ENCODE results near the gene SLC22A23. TPM values are rescaled to one million over a fixed set of nuclear protein-coding genes. Genes with fewer than 3 reads are reported as not detected.

The SLC22A23 gene
- total RNA-seq, 4 donors from 2014 or later, result 26.6 to 42.6 (median 37.6) TPM

- Histone ChIP-seq H3K36me3 (no peaks in the 10 kb centered on the region), H3K27ac (peak within 1 kb of the TSS in 3 of 4 donors; percentile 1 to 16 (median 12)), H3K4me3 (peak within 1 kb of the TSS; percentile 9 to 66 (median 44)), H3K4me1 (peaks cover 36 to 63% (median 48%) of the 10 kb centered on the region in 3 donors), H3K27me3 (peaks cover 18 to 73% (median 41%) of the 10 kb centered on the region in 4 donors), H3K9me3 (no peaks in the 10 kb centered on the region)
- TF ChIP-seq, protein P1, sequence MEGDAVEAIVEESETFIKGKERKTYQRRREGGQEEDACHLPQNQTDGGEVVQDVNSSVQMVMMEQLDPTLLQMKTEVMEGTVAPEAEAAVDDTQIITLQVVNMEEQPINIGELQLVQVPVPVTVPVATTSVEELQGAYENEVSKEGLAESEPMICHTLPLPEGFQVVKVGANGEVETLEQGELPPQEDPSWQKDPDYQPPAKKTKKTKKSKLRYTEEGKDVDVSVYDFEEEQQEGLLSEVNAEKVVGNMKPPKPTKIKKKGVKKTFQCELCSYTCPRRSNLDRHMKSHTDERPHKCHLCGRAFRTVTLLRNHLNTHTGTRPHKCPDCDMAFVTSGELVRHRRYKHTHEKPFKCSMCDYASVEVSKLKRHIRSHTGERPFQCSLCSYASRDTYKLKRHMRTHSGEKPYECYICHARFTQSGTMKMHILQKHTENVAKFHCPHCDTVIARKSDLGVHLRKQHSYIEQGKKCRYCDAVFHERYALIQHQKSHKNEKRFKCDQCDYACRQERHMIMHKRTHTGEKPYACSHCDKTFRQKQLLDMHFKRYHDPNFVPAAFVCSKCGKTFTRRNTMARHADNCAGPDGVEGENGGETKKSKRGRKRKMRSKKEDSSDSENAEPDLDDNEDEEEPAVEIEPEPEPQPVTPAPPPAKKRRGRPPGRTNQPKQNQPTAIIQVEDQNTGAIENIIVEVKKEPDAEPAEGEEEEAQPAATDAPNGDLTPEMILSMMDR (IDR thresholded peaks at IDR 0.05), result no peak
- no peak for TF ChIP-seq POLR2A (IDR thresholded peaks at IDR 0.05)
- no peak for DNase-seq
- WGBS, 2 donors, result 0 to 2% methylated on average over 7 to 15 of the region's 66 CpGs
- intact Hi-C loops (cut with DNase I), result no loop called here
These were observed 229.3 kb downstream of the SLC22A23 start, which contains the start of gene TUBB2B for GRCh38 chr6:3227363-3228045. Gene TUBB2B, minus strand, starts transcription at chr6:3227653. Its CDS starts 110 bp downstream, at chr6:3227543.

GRCh38 chr6:3226481-3227362 is 230.1 kb downstream of the SLC22A23 start:
- Histone ChIP-seq H3K4me3 (peak overlapping the region; percentile 9 to 66 (median 44)), H3K27me3 (peaks cover 14 to 65% (median 40%) of the 10 kb centered on the region in 4 donors), H3K9me3 (no peaks in the 10 kb centered on the region), H3K27ac (peak overlapping the region in 3 of 4 donors; percentile 1 to 16 (median 12)), H3K4me1 (peaks cover 36 to 55% (median 45%) of the 10 kb centered on the region in 3 donors), H3K36me3 (no peaks in the 10 kb centered on the region)
- TF ChIP-seq POLR2A (IDR thresholded peaks at IDR 0.05), result no peak
- TF ChIP-seq, protein P1 (IDR thresholded peaks at IDR 0.05), result no peak
- intact Hi-C loops (cut with DNase I), result no loop called here
- WGBS, 2 donors, result 7 to 17% methylated on average over 7 to 23 of the region's 54 CpGs
- DNase-seq, result no peak

DNA sequence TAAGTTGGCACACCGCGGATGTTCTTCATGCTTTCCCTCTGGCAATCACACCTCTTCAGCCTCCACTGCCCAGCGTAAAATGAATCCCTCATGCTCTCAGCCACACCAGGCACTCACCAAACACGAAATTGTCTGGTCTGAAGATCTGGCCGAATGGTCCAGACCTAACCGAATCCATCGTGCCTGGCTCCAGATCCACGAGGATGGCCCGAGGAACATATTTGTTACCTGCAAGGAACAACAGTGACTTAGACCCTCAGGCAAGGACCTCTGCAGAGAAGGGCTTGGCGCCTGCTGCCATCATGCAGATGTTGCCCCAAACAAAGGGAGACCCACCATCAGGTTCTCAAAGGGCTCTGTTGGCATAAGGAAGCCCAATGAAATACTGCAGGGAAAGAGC is 230.8 kb downstream of the SLC22A23 start:
- no peak for TF ChIP-seq POLR2A (IDR thresholded peaks at IDR 0.05)
- TF ChIP-seq, protein P1 (IDR thresholded peaks at IDR 0.05), result no peak

DNA sequence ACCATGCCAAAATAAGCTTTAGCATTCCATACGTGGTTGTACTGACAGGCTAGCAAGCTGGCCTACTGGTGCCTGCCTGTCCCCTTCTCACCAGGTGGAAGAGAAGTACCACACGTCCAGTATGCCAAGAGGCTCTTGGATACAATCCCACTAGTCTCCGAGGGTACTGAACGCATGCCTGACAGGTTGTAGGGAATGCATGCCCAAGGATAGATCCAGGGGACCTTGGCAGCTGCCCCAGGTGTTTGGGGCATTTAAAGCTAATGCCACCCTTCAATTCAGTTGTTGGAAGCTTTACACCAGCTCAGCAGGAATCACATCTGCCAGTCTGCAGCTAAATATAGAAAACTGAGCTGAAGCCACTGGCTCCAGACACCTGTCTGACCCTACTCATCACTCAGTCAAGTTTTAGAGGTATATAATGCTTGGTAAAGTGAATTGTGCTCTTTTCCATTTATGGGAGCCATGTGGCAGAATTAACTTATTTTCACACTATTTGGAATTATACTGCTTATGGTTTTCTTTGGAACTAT is 234.3 kb downstream of the SLC22A23 start:
- DNase-seq, result no peak
- TF ChIP-seq, protein P1 (IDR thresholded peaks at IDR 0.05), result no peak
- TF ChIP-seq POLR2A (IDR thresholded peaks at IDR 0.05), result no peak
- intact Hi-C loops (cut with DNase I), result no loop called here
- WGBS, 2 donors, result 25 to 44% methylated on average over 1 to 4 of the region's 4 CpGs
- peaks cover 11 to 13% (median 12%) of the 10 kb centered on the region in 3 donors for H3K4me1 ChIP-seq
- H3K4me3 ChIP-seq, result no peak overlapping the region
- H3K27ac ChIP-seq, result no peak overlapping the region
- H3K27me3 ChIP-seq, result peaks cover 2 to 33% (median 8%) of the 10 kb centered on the region in 4 donors
- no peaks in the 10 kb centered on the region for H3K9me3 ChIP-seq
- H3K36me3 ChIP-seq, result no peaks in the 10 kb centered on the region

More for the DNA sequence above, 230.8 kb downstream of the SLC22A23 start:
- WGBS, 2 donors, result 87 to 96% methylated on average over 3 to 6 of the region's 10 CpGs
- Histone ChIP-seq H3K36me3 (no peaks in the 10 kb centered on the region), H3K4me3 (no peak overlapping the region), H3K27ac (no peak overlapping the region), H3K27me3 (peaks cover 14 to 58% (median 36%) of the 10 kb centered on the region in 4 donors), H3K9me3 (no peaks in the 10 kb centered on the region), H3K4me1 (peaks cover 36 to 48% (median 42%) of the 10 kb centered on the region in 3 donors)
- no peak for DNase-seq
- intact Hi-C loops (cut with DNase I), result no loop called here
